Heart right ventricle (tissue), 16 donors: ENCODE results near the gene KRT38. TPM values are rescaled to one million over a fixed set of nuclear protein-coding genes. Genes with fewer than 3 reads are reported as not detected.
"Not testable (repeated sequence)": the region's sequence is repeated elsewhere in the genome, so short reads cannot be mapped to it uniquely, and the experiment has no call there.

ENCODE experiments used
- ATAC-seq, 8 donors: fragments of 200-7000 bp; cut with Tn5 transposase; one replicate each; pipeline ENCODE4 v1.9.1; 2020; ENCODE audit warnings: mild to moderate bottlenecking in 8 of 8, moderate library complexity in 8 of 8, moderate number of reproducible peaks in 1 of 8
- DNase-seq, 2 donors: peaks; one replicate each; pipeline ENCODE4 v3.0.0-alpha.2; 2020
- H3K27ac ChIP-seq, 10 donors: fragments of 200-600 bp; sonication (generic) in 2 of 10; one replicate each; pipeline versions ENCODE4 v1.5.0 to v1.8.0; 2020 to 2022; ENCODE audit warnings: mild to moderate bottlenecking in 3 of 10
- H3K27me3 ChIP-seq, 7 donors: fragments of 200-600 bp; one replicate each; pipeline ENCODE4 v1.8.0; 2021 to 2022; ENCODE audit warnings: mild to moderate bottlenecking in 2 of 7
- H3K36me3 ChIP-seq, 9 donors: fragments of 200-600 bp; sonication (generic) in 1 of 9; one replicate each; pipeline versions ENCODE4 v1.5.0 to v1.8.0; 2020 to 2022; ENCODE audit warnings: mild to moderate bottlenecking in 2 of 9
- H3K4me1 ChIP-seq, 9 donors: fragments of 200-600 bp; sonication (generic) in 1 of 9; one replicate each; pipeline versions ENCODE4 v1.5.0 to v1.8.0; 2020 to 2022; ENCODE audit warnings: mild to moderate bottlenecking in 4 of 9
- H3K4me3 ChIP-seq, 10 donors: fragments of 200-600 bp; sonication (generic) in 2 of 10; one replicate each; pipeline versions ENCODE4 v1.5.0 to v1.8.0; 2020 to 2022; ENCODE audit warnings: mild to moderate bottlenecking in 7 of 10, moderate library complexity in 2 of 10
- H3K9me3 ChIP-seq, 11 donors: fragments of 200-600 bp in 10 of 11; sonication (generic) in 2 of 11; one replicate each; pipeline versions ENCODE4 v1.5.0 to v1.8.0; 2013 to 2022; ENCODE audit warnings: mild to moderate bottlenecking in 2 of 11, control low read depth in 1 of 11, moderate library complexity in 1 of 11
- CTCF ChIP-seq, 9 donors: fragments of 200-600 bp; sonication (generic) in 2 of 9; IDR thresholded peaks; one replicate each; pipeline versions ENCODE4 v1.5.0 to v1.8.0; 2021 to 2022; ENCODE audit warnings: antibody characterized with exemption in 9 of 9, mild to moderate bottlenecking in 5 of 9, moderate library complexity in 1 of 9
- WGBS, 2 donors: extraction: QIAGEN DNeasy Blood & Tissue Kit; methylation state at CpG; one replicate each; pipeline ENCODE4 v1.1.7; 2013; ENCODE audit warnings: inconsistent platforms in 1 of 2; 5-methylcytosine and 5-hydroxymethylcytosine counted together
- intact Hi-C, 10 donors: fragments of 100-400 bp; cut with DNase I; formaldehyde crosslinking; loops; one replicate each; pipeline versions ENCODE4 v1.11.1 to v1.14.2; 2022
- polyA plus RNA-seq, 2 donors: library from polyadenylated mRNA; stranded (reverse); fragments of 200-250 nt; gene quantifications; one replicate each; pipeline ENCODE4 v1.2.3, GENCODE V29; 2013
- total RNA-seq, 10 donors: library from RNA; stranded (reverse); fragmentation: NEBNext Ultra II Directional in 3 of 10; extraction: Animal tissue kit (Norgen Biotek cat#: 25700) in 3 of 10; gene quantifications; one replicate each; pipeline versions ENCODE4 v1.2.1 to v1.2.4, GENCODE V29; 2021 to 2023
- donor health status: Arrhythmogenic right ventricular cardiomyopathy.
- donor health status: ischemic (EF 13 %, LVEDD 7.1; RV severe dilation, severe dysfunction).
- donor health status: healthy with polysubstance abuse.
- donor health status: DM: no; HTN: yes; CAD: no.
- donor health status: DM: no; HTN: no; CAD: no.
- donor health status: ischemic (EF 25% LVEDD 6.9; RV normal size, moderate dysfunction).
- donor health status: ischemic (EF 25% LVEDD 5.7; RV mildly dilated, moderate dysfunction).
- donor health status: healthy.
- donor health status: DM: yes; HTN: yes; CAD: no.
- donor health status: Ischemic cardiomyopathy.
- donor health status: ischemic (EF 35%, LVEDD 5.7; RV mildly dilated, moderate dysfunction).
- donor health status: nonischemic (EF 11% LVEDD 7.7; RV severe dilation, severe dysfunction).
- donor health status: DM: yes; HTN: yes; CAD: no.
- donor health status: PGD.
- donor health status: ischemic (EF 29% LVEDD 5.4; RV normal size, mild dysfunction).
- donor health status: nonischemic (EF 23%, LVEDD 6.1; RV moderate dilation, normal function).

KRT38 gene
- total and polyA plus RNA-seq, 12 donors: not detected

GRCh38 chr17:41396996-41397660 is 43.7 kb downstream of the KRT38 start, which contains the start of gene KRT31:
KRT31 (minus strand) TSS chr17:41397608; CDS start chr17:41397539, 69 bp downstream.
- DNase-seq (no peak), ATAC-seq (no peak)
- 89 to 94% methylated on average over 16 of the region's 16 CpGs for WGBS, 2 donors
- peaks cover 0 to 10% (median 0%) of the 10 kb centered on the region in 7 donors for H3K27me3 ChIP-seq
- no peak for TF ChIP-seq CTCF (IDR thresholded peaks at IDR 0.05)
- no peak within 1 kb of the TSS for H3K27ac ChIP-seq
- H3K4me3 ChIP-seq: no peak within 1 kb of the TSS
- H3K9me3 ChIP-seq: no peaks in the 10 kb centered on the region
- H3K4me1 ChIP-seq: peaks cover 0 to 16% (median 12%) of the 10 kb centered on the region in 9 donors
- H3K36me3 ChIP-seq: no peaks in the 10 kb centered on the region
- intact Hi-C loops: loop anchor here in 1 of 10 donors (10.0 kb wide), 1 partner anchor 58 kb away; no protein-coding TSS in a partner anchor

- DNase-seq (no peak), ATAC-seq (no peak)
- intact Hi-C loops: loop anchor here in 1 of 10 donors (10.0 kb wide), 1 partner anchor 58 kb away; no protein-coding TSS in a partner anchor
- TF ChIP-seq CTCF (IDR thresholded peaks at IDR 0.05): no peak
- H3K4me3 ChIP-seq: no peak overlapping the region
- peaks cover 0 to 16% (median 12%) of the 10 kb centered on the region in 9 donors for H3K4me1 ChIP-seq
- H3K36me3 ChIP-seq: no peaks in the 10 kb centered on the region
- no peaks in the 10 kb centered on the region for H3K9me3 ChIP-seq
- WGBS, 2 donors: 90 to 94% methylated on average over 7 of the region's 7 CpGs
- no peak overlapping the region for H3K27ac ChIP-seq
- H3K27me3 ChIP-seq: peaks cover 0 to 17% (median 0%) of the 10 kb centered on the region in 7 donors
These were observed 44.4 kb downstream of the KRT38 start for GRCh38 chr17:41396340-41396739.

- DNase-seq: no peak
- ATAC-seq: no peak
- H3K36me3 ChIP-seq: no peaks in the 10 kb centered on the region
- intact Hi-C loops: loop anchor here in 1 of 10 donors (10.0 kb wide), 1 partner anchor 59 kb away; no protein-coding TSS in a partner anchor
- H3K27me3 ChIP-seq: peaks cover 0 to 20% (median 0%) of the 10 kb centered on the region in 7 donors
- no peak overlapping the region for H3K4me3 ChIP-seq
- WGBS, 2 donors: 93 to 97% methylated on average over 1 of the region's 1 CpG
- no peak overlapping the region for H3K27ac ChIP-seq
- no peak for TF ChIP-seq CTCF (IDR thresholded peaks at IDR 0.05)
- no peaks in the 10 kb centered on the region for H3K9me3 ChIP-seq
- H3K4me1 ChIP-seq: peaks cover 0 to 16% (median 12%) of the 10 kb centered on the region in 9 donors
These were observed 45.2 kb downstream of the KRT38 start for GRCh38 chr17:41395611-41396010.

- not testable (repeated sequence) for ATAC-seq
- intact Hi-C loops: loop anchor here in 1 of 10 donors (10.0 kb wide), 1 partner anchor 60 kb away; no protein-coding TSS in a partner anchor
These were observed 45.7 kb downstream of the KRT38 start for GRCh38 chr17:41395044-41395443.

More at GRCh38 chr17:41395044-41395443, 45.7 kb downstream of the KRT38 start:
- DNase-seq, H3K4me3 ChIP-seq, H3K27ac ChIP-seq, H3K36me3 ChIP-seq, H3K9me3 ChIP-seq: not testable (repeated sequence)
- Histone ChIP-seq H3K27me3 (peaks cover 0 to 22% (median 0%) of the 10 kb centered on the region in 7 donors), H3K4me1 (peaks cover 0 to 16% (median 12%) of the 10 kb centered on the region in 9 donors)
- WGBS, 2 donors: 86 to 89% methylated on average over 10 to 12 of the region's 12 CpGs
